Stimulated activated CD4-positive, alpha-beta T cell treated with anti-CD3 and anti-CD28 coated beads, Interleukin-12 subunit alpha, Interleukin-12 subunit beta, amount 100 ng/mL, for 48 hours (primary cell): ENCODE measurements around the gene TTC19.
A peak's percentile ranks its signal among the peaks of the same experiment; 100 is the strongest.
"Not testable (repeated sequence)": the region's sequence is repeated elsewhere in the genome, so short reads cannot be mapped to it uniquely, and the experiment has no call there.

ENCODE experiments used
- DNase-seq, 3 donors: peaks; one replicate each; pipeline ENCODE4 v3.0.0-alpha.2; 2020; ENCODE audit warnings: low read depth in 2 of 3, low spot score in 1 of 3

TTC19 gene

GRCh38 chr17:15972497-15972951 is 27.1 kb upstream of the TTC19 start:
- DNase-seq = no peak

- DNase-seq = no peak
Observed at GRCh38 chr17:15973016-15973415, 26.6 kb upstream of the TTC19 start.

DNA sequence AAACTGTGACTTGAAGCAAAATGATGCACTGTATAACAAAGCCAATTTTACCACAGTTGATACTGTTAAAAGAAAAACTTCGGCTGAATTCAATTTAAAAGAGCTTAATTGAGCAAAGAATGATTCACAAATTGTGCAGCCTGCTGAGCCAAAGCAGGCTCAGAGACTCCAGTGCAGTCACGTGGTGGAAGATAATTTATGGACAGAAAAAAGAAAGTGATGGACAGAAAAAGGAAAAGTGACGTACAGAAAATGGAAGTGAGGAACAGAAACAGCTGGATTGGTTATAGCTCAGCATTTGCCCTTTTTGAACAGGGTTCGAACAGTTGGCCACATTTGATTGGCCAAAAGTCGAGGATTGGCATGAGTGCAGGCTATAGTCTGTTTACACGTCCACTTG is 25.8 kb upstream of the TTC19 start:
- DNase-seq = no peak

DNA sequence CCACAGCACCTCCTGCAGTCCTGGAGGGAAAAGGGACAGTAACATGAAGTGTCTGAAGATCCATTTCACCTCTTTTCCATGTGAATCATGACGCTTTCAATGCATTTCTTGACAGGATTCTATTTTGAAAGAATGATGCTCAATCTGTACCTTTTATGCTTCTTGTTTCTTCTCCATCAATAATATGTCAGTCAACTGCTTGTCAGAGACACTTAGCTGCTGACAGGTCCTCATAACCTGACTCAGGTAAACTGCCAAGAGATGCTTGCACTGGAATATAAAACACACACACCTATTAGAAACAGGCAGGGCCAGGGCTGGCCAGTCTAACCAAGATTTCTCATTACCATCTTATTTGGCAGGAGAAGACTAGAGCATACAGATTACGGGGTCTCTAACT is 21.7 kb upstream of the TTC19 start:
- no peak for DNase-seq

DNA sequence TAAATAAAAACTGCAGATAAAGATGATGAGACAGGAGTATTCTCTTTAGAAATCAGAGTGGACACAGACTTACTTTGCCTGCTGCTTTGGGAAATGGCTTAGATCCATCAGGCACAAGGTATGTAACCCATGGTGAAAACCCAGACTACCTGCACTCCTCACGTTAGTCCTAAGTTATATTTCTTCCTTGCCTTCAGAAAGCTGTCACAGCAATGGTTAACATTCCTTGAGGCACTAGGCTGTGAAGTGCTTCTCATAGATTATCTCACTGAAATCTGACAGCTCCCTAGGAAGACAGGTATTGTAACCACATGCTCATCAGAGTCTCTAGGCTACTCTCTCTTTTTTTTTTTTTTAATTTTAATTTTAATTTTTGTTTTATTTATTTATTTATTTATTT is 21.0 kb upstream of the TTC19 start:
- no peak for DNase-seq

DNA sequence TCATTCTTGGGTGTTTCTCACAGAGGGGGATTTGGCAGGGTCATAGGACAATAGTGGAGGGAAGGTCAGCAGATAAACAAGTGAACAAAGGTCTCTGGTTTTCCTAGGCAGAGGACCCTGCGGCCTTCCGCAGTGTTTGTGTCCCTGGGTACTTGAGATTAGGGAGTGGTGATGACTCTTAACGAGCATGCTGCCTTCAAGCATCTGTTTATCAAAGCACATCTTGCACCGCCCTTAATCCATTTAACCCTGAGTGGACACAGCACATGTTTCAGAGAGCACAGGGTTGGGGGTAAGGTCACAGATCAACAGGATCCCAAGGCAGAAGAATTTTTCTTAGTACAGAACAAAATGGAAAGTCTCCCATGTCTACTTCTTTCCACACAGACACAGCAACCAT is 20.6 kb upstream of the TTC19 start:
- DNase-seq = not testable (repeated sequence)

GRCh38 chr17:15981208-15981607 is 18.4 kb upstream of the TTC19 start:
- peak in 1 of 3 donors; percentile 13 for DNase-seq

DNA sequence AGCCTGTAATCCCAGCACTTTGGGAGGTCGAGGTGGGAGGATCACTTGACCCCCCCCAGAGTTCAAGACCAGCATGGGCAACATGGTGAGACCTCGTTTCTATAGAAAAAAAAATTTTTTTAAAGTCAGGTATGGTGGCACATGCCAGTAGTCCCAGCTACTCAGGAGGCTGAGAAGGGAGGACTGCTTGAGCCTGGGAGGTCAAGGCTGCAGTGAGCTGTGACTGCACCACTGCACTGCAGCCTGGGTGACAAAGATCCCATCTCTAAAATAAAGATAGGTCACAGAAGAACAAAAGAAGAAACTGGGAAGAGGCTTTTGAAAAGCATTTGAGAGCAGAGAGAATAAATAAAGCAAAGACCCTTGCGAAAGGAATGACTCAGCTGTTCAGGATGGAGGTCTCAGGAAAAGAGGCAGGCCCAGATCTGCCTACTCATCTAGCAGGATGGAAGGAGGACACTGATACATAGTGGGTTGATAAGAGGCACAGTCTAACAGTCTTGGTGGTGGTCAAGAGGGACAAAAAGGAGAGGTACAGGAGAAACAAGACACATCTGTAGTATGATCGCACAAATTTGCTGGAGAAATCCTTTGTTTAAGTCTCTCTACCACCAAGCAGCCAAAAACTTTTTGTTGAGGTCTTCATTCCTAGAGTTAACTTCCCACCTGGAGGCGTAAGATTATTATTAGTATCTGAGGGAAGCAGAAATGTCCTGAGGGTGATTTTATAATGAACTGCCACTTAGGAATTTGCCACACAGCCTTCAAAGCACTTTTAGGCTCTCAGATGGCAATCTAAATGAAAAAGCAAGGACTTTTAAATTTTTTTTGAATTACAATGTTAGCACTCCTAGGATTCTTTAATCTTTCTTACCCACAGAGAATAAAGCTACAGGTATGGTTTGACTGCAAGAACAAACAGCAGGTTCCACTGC is 17.7 kb upstream of the TTC19 start:
- DNase-seq = no peak

DNA sequence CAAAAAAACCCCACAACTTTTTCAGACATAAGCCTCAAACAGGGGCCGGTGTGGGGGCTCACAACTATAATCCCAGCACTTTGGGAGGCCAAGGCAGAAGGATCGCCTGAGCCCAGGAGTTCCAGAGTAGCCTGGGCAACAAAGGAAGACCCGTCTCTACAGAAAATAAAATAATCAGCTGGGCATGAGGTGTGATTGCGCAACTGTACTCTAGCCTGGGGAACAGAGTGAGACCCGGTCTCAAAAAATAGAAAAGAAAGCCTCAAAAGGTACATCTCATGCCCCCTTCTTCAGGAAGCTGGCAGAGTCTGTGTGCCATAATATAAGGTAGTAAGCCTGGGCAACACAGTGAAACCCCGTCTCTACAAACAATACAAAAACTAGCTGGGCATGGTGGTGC is 3.3 kb upstream of the TTC19 start:
- no peak for DNase-seq

- DNase-seq = no peak
Observed at GRCh38 chr17:15998031-15998562, 1.5 kb upstream of the TTC19 start.

- DNase-seq = no peak
Observed at GRCh38 chr17:15999974-16000827, 577 bp downstream of the TTC19 start.

DNA sequence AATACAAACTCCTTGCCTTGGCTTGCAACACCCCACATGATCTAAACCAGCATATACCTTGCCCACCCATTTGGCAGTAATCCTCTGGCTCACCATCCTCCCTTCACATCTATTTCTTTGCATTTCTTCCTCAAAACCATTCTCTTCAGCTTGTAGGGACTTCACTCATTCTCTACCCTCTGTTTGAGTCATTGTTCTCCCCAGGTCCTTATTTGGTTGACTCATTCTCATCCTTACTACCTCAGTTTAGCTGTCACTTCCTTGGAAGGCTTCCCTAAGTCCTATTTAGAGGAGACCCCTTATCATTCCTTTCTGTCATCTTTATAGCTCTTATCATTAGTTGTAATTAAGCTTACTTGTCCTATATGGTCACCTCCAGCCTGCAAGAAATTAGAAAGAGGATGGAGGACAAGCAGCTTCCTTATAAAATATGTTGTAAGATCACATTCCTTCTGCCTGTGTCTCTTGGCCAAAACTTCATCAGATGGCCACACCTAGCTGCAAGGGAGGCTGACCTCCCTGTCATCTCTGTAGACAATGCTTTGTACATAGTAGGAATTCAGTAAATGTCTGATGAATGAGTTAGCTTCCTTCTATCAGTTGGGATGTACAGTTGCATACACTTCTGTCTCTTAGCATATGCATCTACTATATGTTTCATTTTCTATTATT is 1.7 kb downstream of the TTC19 start:
- no peak for DNase-seq

DNA sequence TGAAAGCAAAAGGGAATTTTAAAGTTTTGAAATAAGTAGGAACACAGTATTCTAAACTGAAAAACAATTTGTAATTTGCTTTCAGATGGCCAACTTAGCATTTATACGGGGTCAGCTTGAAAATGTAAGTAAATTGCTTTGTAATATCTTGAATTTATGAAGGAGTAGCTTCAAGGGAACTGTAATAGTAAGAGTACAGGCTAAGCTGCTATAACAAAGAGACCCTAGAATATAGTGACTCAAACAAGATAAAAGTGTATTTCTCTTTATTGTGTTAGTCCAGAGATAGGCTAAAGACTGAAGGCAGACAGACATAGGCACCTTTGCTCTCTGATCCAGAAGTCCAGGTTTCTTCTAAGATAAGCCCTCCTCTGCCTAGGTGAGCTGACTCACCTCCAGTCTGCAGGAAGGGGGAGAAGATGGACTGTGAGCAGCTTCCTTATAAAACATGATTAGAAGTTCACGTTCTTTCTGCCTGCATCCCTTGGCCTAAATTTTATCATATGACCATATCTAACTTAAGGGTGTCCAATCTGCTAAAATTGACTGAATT is 3.2 kb downstream of the TTC19 start:
- no peak for DNase-seq

DNA sequence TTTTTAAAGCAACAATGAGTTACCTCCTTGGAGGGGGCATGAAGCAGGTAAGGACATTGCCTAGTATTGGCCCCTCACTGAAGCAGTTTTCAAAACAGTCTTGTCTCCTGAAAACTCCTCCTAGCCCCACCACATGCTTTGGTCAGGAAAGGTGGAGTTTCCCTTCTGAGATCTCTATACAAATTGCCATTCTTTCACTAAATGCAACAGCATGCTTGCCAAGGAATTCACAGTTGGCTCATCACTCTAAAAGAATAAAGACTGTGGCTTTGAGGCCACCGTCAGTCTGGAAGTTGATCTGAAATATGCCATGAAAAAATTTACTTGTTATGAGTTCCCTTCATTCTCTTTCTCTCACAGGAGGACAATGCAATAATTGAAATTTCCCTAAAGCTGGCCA is 4.2 kb downstream of the TTC19 start:
- DNase-seq = no peak

DNA sequence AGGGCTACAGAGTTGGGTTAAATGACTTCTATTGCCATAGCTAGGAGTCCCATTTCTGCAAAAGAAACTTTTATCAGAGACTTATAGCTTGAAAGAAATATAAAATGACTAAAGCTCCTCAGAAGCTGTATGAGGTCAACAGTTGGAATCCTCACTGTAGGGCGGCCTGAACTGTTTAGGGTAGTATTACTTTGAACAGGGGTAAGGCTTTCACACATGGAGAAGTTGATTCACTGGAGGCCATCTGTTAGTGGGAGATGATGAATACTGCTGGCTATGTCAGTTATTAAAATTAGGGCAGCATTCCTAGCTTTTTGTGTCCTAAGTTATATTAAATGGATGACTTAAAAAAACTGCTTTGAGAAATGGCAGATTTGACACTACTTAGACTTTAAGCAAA is 6.0 kb downstream of the TTC19 start:
- DNase-seq = no peak

GRCh38 chr17:16007439-16007838 is 7.8 kb downstream of the TTC19 start:
- no peak for DNase-seq

GRCh38 chr17:16013943-16014407 is 14.4 kb downstream of the TTC19 start:
- DNase-seq = no peak

GRCh38 chr17:16019347-16019746 is 19.7 kb downstream of the TTC19 start:
- DNase-seq = no peak

- DNase-seq = no peak
Observed at GRCh38 chr17:16023881-16024280, 24.3 kb downstream of the TTC19 start.

DNA sequence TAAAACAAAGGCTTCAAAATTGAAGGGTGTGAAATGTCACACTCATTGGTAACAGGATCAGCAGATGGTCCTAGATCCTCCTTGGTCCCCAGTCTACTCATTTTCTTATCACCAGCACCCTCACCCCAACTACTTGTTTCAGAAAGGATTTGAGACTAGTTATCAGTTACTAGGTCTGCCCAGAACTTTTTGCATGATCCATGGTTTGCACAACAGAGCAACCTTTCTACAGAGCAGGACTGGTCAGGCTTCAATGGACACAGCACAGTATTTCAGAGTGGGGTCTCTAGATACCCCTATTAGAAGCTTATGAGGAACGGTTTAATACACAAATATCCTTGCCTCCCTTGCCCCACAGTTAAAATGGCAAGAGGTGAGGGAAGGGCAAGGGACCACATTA is 25.6 kb downstream of the TTC19 start:
- DNase-seq = no peak

DNA sequence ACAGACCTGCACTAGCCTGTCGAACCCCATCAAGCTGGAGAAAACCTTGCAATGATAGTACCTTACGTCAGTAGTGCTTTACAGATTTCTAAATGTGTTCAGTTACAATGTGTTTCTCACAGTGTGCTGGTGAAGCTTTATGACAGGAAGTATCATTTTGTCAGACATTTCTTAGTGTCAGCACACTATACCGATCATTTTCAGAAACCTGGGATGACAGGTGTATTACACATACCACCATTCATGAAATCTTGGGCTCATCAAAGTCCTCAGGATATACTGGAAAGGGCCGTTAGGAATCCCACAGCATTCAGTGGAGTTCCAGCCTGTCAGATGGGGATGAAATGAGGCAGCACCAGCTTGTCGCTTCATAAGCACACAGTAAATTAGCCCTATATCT is 27.3 kb downstream of the TTC19 start:
- no peak for DNase-seq
